Ishikawa (cell line): Measurements from ENCODE around the gene CHST14.
A peak's percentile ranks its signal among the peaks of the same experiment; 100 is the strongest.

Source experiments
- CEBPB ChIP-seq: IDR thresholded peaks from 2 replicates; pipeline ENCODE4 v1.6.1; 2012
- CREB1 ChIP-seq: IDR thresholded peaks from 2 replicates; pipeline ENCODE4 v1.6.1; 2012; ENCODE audit warnings: low read depth
- EP300 ChIP-seq: IDR thresholded peaks from 2 replicates; pipeline ENCODE4 v1.6.1; 2012; ENCODE audit warnings: borderline replicate concordance
- FOXM1 ChIP-seq: IDR thresholded peaks from 2 replicates; pipeline ENCODE4 v1.6.1; 2012; ENCODE audit warnings: low read depth, borderline replicate concordance
- NFIC ChIP-seq: IDR thresholded peaks from 2 replicates; pipeline ENCODE4 v1.6.1; 2012
- RAD21 ChIP-seq: IDR thresholded peaks from 2 replicates; pipeline ENCODE4 v1.6.1; 2012; ENCODE audit warnings: low read depth
- TAF1 ChIP-seq: IDR thresholded peaks from 2 replicates; pipeline ENCODE4 v1.6.1; 2012; ENCODE audit warnings: low read depth, mild to moderate bottlenecking
- TCF12 ChIP-seq: IDR thresholded peaks from 2 replicates; pipeline ENCODE4 v1.6.1; 2012; ENCODE audit warnings: low read depth
- TEAD4 ChIP-seq: IDR thresholded peaks from 2 replicates; pipeline ENCODE4 v1.6.1; 2012
- YY1 ChIP-seq: IDR thresholded peaks from 2 replicates; pipeline ENCODE4 v1.6.1; 2012; ENCODE audit warnings: low read depth
- ZBTB7A ChIP-seq: IDR thresholded peaks from 2 replicates; pipeline ENCODE4 v1.6.1; 2012; ENCODE audit warnings: low read depth
- TF ChIP-seq, protein P1 (sequence below): IDR thresholded peaks from 2 replicates; pipeline ENCODE4 v1.6.1; 2012; ENCODE audit warnings: low read depth, mild to moderate bottlenecking
- TF ChIP-seq, protein P2 (sequence below): IDR thresholded peaks from 2 replicates; pipeline ENCODE4 v1.6.1; 2012
- TF ChIP-seq, protein P3 (sequence below): IDR thresholded peaks from 2 replicates; pipeline ENCODE4 v1.6.1; 2012

Gene CHST14

DNA sequence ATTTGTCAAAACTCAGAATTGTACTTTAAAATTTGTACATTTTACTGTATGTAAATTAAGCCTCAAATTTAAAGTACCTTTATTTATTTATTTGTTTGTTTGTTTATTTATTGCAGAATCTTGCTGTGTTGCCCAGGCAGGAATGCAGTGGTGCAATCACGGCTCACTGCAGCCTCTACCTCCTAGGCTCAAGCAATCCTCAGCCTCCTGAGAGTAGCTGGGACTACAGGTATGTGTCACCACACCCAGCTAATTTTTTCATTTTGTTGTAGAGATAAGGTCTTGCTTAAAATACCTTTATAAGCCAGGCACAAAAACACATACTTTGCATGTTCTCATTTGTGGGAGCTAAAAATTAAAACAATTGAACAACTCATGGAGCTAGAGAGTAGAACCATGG lies 37.4 kb downstream of the CHST14 start:
- TF ChIP-seq CREB1 (no peak), TAF1 (no peak), RAD21 (no peak)
- TF ChIP-seq, protein P1, sequence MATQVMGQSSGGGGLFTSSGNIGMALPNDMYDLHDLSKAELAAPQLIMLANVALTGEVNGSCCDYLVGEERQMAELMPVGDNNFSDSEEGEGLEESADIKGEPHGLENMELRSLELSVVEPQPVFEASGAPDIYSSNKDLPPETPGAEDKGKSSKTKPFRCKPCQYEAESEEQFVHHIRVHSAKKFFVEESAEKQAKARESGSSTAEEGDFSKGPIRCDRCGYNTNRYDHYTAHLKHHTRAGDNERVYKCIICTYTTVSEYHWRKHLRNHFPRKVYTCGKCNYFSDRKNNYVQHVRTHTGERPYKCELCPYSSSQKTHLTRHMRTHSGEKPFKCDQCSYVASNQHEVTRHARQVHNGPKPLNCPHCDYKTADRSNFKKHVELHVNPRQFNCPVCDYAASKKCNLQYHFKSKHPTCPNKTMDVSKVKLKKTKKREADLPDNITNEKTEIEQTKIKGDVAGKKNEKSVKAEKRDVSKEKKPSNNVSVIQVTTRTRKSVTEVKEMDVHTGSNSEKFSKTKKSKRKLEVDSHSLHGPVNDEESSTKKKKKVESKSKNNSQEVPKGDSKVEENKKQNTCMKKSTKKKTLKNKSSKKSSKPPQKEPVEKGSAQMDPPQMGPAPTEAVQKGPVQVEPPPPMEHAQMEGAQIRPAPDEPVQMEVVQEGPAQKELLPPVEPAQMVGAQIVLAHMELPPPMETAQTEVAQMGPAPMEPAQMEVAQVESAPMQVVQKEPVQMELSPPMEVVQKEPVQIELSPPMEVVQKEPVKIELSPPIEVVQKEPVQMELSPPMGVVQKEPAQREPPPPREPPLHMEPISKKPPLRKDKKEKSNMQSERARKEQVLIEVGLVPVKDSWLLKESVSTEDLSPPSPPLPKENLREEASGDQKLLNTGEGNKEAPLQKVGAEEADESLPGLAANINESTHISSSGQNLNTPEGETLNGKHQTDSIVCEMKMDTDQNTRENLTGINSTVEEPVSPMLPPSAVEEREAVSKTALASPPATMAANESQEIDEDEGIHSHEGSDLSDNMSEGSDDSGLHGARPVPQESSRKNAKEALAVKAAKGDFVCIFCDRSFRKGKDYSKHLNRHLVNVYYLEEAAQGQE, result no peak
- TF ChIP-seq, protein P2, sequence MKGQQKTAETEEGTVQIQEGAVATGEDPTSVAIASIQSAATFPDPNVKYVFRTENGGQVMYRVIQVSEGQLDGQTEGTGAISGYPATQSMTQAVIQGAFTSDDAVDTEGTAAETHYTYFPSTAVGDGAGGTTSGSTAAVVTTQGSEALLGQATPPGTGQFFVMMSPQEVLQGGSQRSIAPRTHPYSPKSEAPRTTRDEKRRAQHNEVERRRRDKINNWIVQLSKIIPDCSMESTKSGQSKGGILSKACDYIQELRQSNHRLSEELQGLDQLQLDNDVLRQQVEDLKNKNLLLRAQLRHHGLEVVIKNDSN, result no peak

DNA sequence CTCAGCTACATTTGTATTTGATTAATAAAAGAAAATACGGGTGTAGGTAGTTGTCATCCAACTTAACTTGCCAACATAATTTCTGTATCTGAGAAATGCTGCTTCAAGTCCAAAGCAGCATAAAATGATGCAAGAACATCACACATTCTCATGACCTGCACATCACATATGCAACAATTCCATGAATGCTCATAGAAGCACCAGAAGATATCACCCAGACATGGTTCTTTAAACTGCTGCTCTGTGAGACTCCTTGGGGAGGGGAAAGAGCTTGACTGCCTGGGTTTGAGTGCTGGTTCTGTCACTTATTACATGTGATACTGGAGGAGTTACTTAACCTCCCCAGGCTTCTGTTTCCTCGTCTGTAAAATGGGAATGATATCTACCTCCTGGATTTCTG lies 39.4 kb downstream of the CHST14 start:
- TF ChIP-seq ZBTB7A (no peak), CREB1 (no peak), TAF1 (no peak)
- TF ChIP-seq, protein P2, result no peak

DNA sequence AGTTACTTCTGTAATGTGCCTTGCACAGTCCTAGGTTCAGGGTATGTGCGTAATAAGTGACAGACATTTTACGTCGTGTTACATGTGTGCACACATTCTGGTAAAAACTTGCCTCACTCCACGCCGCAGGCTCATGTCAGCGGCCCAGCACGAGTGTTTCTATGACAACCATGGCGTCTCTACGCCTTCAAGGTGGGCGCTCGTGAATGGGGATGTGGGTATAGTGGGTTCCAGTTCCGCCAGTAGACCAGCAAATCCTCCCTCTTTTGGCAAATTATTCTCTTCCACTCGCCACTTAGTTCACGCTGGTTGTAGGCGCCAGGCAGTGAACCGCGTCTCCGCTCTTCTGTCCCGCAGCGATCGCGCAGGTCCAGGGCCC lies 40.3 kb downstream of the CHST14 start:
- no peak for TF ChIP-seq TAF1
- 0 out of 2 replicates have a peak, but pooled peaks have one; percentile 9 for TF ChIP-seq YY1

DNA sequence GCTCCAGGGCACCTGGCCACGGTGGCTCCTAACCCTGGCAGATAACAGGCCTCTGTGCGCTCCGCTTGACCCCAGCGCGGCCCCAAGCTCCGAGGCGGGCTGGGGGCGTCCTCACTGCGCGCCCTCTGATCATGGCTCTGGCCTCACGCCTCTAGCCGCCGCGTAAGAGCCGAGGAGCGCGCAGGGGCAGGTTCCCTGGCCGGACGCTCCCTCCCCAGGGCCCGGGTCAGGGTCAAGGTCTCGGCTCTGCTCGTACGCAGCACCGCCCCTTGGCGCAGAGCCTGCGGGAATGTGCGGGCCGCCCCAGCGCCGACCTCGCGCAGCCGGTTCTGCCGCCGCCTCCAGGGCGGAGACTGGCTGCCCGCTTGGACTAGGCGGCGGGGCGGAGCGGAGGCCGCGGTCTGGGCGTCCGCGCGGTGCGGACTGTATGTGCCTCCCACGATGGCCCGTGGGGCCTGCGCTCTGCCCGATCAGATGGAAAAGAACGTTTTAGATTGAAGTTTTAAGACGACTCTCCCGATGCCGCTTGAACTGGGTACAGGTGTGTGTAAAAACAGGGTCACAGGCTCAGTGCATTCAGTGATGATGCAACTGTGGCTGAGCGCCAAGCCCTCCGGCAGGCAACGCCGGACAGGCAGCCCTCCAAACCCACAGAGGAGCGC lies 40.8 kb downstream of the CHST14 start:
- TF ChIP-seq FOXM1 (no peak), TEAD4 (peak; percentile 75), NFIC (peak; percentile 83), YY1 (no peak), CEBPB (peak; percentile 84), EP300 (peak; percentile 56; the same call in 1 of the 2 replicates), TCF12 (peak; percentile 46; the same call in 1 of the 2 replicates)
- TF ChIP-seq, protein P3, sequence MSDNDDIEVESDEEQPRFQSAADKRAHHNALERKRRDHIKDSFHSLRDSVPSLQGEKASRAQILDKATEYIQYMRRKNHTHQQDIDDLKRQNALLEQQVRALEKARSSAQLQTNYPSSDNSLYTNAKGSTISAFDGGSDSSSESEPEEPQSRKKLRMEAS, result peak; percentile 81

DNA sequence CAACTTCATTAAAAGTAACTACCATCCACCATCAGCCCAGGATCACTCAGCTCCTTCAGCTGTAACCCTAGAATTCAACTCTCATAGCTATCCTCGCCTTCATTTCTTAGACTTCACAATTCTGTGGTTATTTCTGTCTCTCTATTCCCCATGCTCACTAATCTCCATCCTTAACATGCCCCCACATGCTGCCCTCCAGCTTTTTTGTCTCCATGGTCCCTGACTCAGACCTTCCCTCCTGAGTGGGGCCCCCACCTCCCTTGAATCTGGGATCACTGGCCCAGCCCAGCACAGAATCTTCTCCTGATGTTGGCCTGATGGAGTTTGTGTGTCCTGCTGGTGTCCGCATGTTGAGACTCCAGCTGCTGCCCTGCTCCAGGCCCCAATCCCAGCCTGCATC lies 41.7 kb downstream of the CHST14 start:
- TF ChIP-seq CEBPB (no peak), NFIC (no peak)

DNA sequence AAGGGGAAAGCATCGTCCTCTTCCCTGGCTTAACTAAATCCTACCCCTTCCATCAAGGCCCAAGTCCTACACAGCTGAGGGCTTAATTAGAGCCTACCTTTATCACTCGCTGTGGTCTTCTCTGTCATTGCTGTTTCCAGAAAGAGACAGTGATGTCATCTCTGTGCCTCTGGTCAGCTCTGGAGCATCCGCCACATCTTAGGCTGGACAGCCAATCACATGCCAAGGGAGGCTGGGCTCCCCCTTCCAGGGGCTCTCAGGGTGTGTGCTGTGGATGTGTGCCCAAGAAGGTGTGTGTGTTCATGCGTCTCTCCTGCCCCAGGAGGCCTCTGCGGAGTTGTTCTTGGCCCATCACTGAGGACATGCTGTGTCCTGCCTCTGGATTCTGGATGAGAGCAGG lies 42.8 kb downstream of the CHST14 start:
- TF ChIP-seq NFIC (no peak), CEBPB (no peak), EP300 (no peak), RAD21 (no peak), CREB1 (no peak), ZBTB7A (no peak), TAF1 (no peak)
- TF ChIP-seq, protein P1, result no peak
- TF ChIP-seq, protein P3, result no peak

DNA sequence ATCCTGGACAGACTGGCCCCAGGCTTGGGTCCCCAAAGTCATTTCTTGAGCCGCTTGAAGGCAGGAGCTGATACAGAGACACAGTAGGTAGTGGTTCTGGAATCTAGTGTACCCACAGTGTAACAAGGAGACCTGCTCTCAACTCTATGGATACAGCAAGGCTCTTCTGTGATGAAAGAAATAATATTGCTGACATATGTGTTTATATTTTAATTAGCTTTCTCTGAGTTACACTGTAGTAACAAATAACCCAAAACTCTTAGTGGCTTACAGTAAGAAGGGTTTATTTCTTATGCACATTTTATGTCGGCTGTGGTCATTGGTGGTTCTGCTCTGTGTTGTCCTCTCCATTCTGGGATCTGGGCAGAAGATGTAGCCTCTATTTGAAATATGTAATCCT lies 45.5 kb downstream of the CHST14 start:
- TF ChIP-seq TEAD4 (no peak), TCF12 (no peak)
- TF ChIP-seq, protein P2, result no peak
